Measurements from ENCODE around the gene PRKD1. TPM values are rescaled to one million over a fixed set of nuclear protein-coding genes. Genes with fewer than 3 reads are reported as not detected.
A peak's percentile ranks its signal among the peaks of the same experiment; 100 is the strongest.

The PRKD1 gene
- total RNA-seq, 2 donors from 2014 or later, result 12.0 to 12.6 TPM

DNA sequence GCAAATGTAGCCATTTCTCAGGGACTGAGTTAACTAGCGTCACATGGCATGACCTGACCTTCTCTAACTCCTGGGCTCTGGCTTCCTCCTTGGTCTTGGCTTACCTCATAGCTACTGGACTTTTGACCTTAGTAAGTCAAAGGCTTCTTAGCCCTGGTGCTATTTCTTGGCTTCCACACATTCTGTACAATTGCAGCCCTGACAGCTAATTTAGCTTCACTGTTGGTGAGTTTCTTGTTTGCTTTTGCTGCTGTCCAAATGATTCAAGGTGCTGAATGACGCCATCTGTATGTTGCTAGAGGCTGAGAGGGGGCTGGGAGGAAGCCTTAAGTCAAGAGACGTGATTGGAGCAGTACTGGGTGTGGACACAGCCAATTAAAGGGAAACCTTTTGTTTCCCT lies 202.7 kb downstream of the PRKD1 start:
- WGBS, 2 experiments (ENCODE audit: insufficient coverage in 1 of 2, insufficient read length in 1 of 2), result 70 to 76% methylated on average over 2 to 3 of the region's 3 CpGs
- no peaks in the 10 kb centered on the region for H3K9me3 Mint-ChIP-seq

DNA sequence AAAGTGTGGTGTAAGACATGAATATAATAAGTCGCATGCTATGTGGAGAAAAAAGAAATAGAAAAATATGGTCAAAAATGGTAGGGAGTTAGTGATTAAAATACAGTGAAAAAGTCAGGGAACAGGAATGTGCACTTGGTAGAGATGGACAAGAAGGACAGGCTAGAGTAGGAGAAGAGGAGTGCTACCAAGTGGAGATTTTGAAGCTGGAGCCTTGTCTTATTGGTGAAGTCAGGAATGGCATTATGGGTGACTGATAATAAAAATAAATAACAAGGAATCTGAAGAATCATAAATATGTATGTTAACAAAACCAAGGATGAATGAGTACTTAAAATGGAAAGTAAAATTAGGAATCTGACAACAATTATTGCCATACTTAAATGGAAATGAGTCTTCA lies 204.8 kb downstream of the PRKD1 start:
- DNase-seq, result no peak
- no peaks in the 10 kb centered on the region for H3K36me3 Mint-ChIP-seq (ENCODE audit: low read depth)
- H3K27ac ChIP-seq (ENCODE audit: low read depth, low read length), result no peak overlapping the region
- no peaks in the 10 kb centered on the region for H3K27me3 ChIP-seq (ENCODE audit: control insufficient read depth, insufficient read depth, low read length, poor library complexity, severe bottlenecking)
- no peak overlapping the region for H3K27ac Mint-ChIP-seq
- no peak for TF ChIP-seq CTCF (conservative IDR thresholded peaks at IDR 0.05)
- H3K27me3 Mint-ChIP-seq (ENCODE audit: insufficient read depth), result no peaks in the 10 kb centered on the region
- no peaks in the 10 kb centered on the region for H3K9me3 ChIP-seq (ENCODE audit: control insufficient read depth, low read length)
- peaks cover 6% of the 10 kb centered on the region for H3K4me1 ChIP-seq (ENCODE audit: control insufficient read depth, insufficient read depth, low read length)
- no peaks in the 10 kb centered on the region for H3K9me3 Mint-ChIP-seq
- H3K36me3 ChIP-seq (ENCODE audit: control insufficient read depth, insufficient read depth, low read length), result no peaks in the 10 kb centered on the region
- peaks cover 10% of the 10 kb centered on the region for H3K4me1 Mint-ChIP-seq
- no peak overlapping the region for H3K4me3 Mint-ChIP-seq
- H3K9ac ChIP-seq (ENCODE audit: extremely low read depth, low read length, poor library complexity, severe bottlenecking), result no peak overlapping the region
- WGBS, 2 experiments (ENCODE audit: insufficient coverage in 1 of 2, insufficient read length in 1 of 2), result 96 to 100% methylated on average over 1 of the region's 1 CpG
- no peak overlapping the region for H3K4me3 ChIP-seq (ENCODE audit: low read length)

More for the DNA sequence above, 202.7 kb downstream of the PRKD1 start:
- Histone ChIP-seq H3K9me3 (ENCODE audit: control insufficient read depth, low read length) (no peaks in the 10 kb centered on the region), H3K4me3 (ENCODE audit: low read length) (no peak overlapping the region), H3K27ac (ENCODE audit: low read depth, low read length) (no peak overlapping the region), H3K27me3 (ENCODE audit: control insufficient read depth, insufficient read depth, low read length, poor library complexity, severe bottlenecking) (no peaks in the 10 kb centered on the region), H3K36me3 (ENCODE audit: control insufficient read depth, insufficient read depth, low read length) (no peaks in the 10 kb centered on the region), H3K9ac (ENCODE audit: extremely low read depth, low read length, poor library complexity, severe bottlenecking) (no peak overlapping the region), H3K4me1 (ENCODE audit: control insufficient read depth, insufficient read depth, low read length) (peaks cover 6% of the 10 kb centered on the region)
- Mint-ChIP-seq H3K27me3 (ENCODE audit: insufficient read depth) (no peaks in the 10 kb centered on the region), H3K4me3 (no peak overlapping the region), H3K36me3 (ENCODE audit: low read depth) (no peaks in the 10 kb centered on the region), H3K4me1 (peaks cover 6% of the 10 kb centered on the region), H3K27ac (no peak overlapping the region)
- TF ChIP-seq CTCF (conservative IDR thresholded peaks at IDR 0.05), result no peak
- peak; percentile 69 for DNase-seq

- Histone ChIP-seq H3K4me1 (ENCODE audit: control insufficient read depth, insufficient read depth, low read length) (peaks cover 6% of the 10 kb centered on the region), H3K27ac (ENCODE audit: low read depth, low read length) (no peak overlapping the region), H3K9me3 (ENCODE audit: control insufficient read depth, low read length) (no peaks in the 10 kb centered on the region), H3K36me3 (ENCODE audit: control insufficient read depth, insufficient read depth, low read length) (no peaks in the 10 kb centered on the region), H3K27me3 (ENCODE audit: control insufficient read depth, insufficient read depth, low read length, poor library complexity, severe bottlenecking) (no peaks in the 10 kb centered on the region), H3K4me3 (ENCODE audit: low read length) (no peak overlapping the region), H3K9ac (ENCODE audit: extremely low read depth, low read length, poor library complexity, severe bottlenecking) (no peak overlapping the region)
- H3K27me3 Mint-ChIP-seq (ENCODE audit: insufficient read depth), result no peaks in the 10 kb centered on the region
- H3K4me1 Mint-ChIP-seq, result peaks cover 10% of the 10 kb centered on the region
- WGBS, 2 experiments (ENCODE audit: insufficient coverage in 1 of 2, insufficient read length in 1 of 2), result 90 to 94% methylated on average over 2 of the region's 2 CpGs
- DNase-seq, result no peak
- no peak overlapping the region for H3K27ac Mint-ChIP-seq
- H3K9me3 Mint-ChIP-seq, result no peaks in the 10 kb centered on the region
- no peaks in the 10 kb centered on the region for H3K36me3 Mint-ChIP-seq (ENCODE audit: low read depth)
- TF ChIP-seq CTCF (conservative IDR thresholded peaks at IDR 0.05), result no peak
- H3K4me3 Mint-ChIP-seq, result no peak overlapping the region
Measured at GRCh38 chr14:29721586-29721985, 206.1 kb downstream of the PRKD1 start.
